GM10248 (cell line): ENCODE data around the gene PAXX.

Experiments
- CTCF ChIA-PET: fragments of 300-600 bp; sonication (Branson Sonifier 250); formaldehyde crosslinking; extraction: SDS; loops from one replicate; lab custom pipeline; 2021; ENCODE audit warnings: antibody characterized with exemption; lab: Yijun Ruan, JAX
- POLR2A ChIA-PET: fragments of 350-650 bp; sonication (Branson Sonifier 250); formaldehyde crosslinking; extraction: SDS; loops from one replicate; lab custom pipeline; 2020; ENCODE audit warnings: antibody characterized with exemption; lab: Yijun Ruan, JAX
- DNase-seq: peaks from one replicate; pipeline ENCODE4 v3.0.0; 2012; ENCODE audit errors: extremely low spot score
- TF ChIP-seq, protein P1 (sequence below): IDR thresholded peaks from 2 replicates; pipeline ENCODE4 v1.5.1; 2012; ENCODE audit warnings: mild to moderate bottlenecking, low read depth; ENCODE audit errors: extremely low read depth, missing control alignments, control extremely low read depth

Gene PAXX

DNA sequence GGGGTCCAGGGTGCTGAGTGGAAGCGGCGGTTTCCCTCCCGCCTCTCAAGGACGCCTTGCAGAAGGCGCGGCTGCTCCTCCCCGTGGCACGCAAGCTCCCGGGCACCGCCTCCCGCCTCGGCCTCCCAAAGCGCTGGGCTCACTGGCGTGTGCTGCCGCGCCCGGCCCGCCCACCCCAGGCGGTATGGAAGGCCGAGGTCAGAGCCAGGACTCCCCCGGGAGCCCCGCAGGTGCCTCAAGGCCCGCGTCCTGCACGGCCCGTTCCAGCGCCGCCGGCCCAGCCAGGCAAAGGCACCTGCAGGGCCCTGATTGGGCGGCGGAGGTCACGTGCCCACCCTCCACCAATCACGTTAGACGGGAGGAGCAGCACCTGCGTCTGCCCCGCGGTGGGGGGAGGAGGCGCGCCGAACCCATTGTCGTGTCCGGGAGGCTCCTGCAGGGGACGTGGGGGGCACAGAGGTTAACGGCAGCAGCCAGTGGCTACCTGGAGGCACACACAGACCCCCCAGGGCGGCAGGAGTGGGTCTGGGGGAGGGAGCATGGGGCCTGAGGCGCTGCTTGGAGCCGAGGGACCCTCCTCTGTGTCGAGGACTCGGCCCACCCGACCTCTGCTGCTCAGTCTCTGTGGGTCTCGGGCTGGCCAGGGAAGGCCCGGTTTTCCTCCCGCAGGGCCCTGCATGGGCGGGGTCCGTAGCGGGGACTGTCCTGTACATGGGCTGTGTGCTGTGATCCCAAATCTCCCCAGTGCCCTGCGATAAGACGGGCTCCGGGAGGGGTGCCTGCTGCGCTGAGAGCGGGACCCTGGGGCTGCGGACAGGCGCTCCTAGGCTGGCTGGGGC is 42.2 kb upstream of the PAXX start:
- DNase-seq: peak; percentile 100
- TF ChIP-seq, protein P1, sequence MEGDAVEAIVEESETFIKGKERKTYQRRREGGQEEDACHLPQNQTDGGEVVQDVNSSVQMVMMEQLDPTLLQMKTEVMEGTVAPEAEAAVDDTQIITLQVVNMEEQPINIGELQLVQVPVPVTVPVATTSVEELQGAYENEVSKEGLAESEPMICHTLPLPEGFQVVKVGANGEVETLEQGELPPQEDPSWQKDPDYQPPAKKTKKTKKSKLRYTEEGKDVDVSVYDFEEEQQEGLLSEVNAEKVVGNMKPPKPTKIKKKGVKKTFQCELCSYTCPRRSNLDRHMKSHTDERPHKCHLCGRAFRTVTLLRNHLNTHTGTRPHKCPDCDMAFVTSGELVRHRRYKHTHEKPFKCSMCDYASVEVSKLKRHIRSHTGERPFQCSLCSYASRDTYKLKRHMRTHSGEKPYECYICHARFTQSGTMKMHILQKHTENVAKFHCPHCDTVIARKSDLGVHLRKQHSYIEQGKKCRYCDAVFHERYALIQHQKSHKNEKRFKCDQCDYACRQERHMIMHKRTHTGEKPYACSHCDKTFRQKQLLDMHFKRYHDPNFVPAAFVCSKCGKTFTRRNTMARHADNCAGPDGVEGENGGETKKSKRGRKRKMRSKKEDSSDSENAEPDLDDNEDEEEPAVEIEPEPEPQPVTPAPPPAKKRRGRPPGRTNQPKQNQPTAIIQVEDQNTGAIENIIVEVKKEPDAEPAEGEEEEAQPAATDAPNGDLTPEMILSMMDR: no peak
- ChIA-PET CTCF (interaction anchor here (2.5 to 6.5 kb wide), 2 partner anchors 79 to 84 kb away, joined by 9 to 126 read pairs; partner anchors contain the start of gene FUT7), POLR2A (no interaction called here)

DNA sequence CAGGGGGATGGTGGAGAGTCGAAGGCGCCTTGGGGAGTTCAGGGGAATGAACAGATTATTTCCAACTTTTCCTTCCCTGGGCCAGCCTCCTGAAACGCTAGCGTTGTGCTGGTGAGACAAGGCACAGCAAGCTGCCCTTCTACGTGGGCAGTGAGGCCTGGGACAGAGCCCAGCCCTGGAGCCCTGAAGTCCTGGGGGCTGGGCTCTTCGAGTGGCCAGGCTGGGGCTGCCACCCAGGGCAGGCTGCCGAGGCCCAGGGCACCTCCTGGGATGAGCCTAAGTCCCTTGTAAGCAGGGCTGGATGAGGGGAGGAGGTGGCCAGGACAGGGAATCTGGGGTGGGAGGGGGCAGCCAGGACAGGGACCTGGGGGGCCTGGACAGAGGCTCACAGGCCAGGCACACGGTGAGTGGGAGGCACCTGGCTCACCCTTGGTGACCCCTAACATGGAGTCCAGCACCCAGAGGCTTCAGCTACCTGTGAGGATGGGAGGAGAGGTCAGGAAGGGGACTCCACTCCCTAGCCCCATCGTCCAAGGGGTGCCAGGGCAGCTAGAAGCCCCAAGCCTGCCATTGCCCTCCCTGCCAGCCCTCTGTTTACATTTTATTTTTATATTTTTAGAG is 41.5 kb upstream of the PAXX start:
- TF ChIP-seq, protein P1: no peak
- no peak for DNase-seq
- POLR2A ChIA-PET: no interaction called here
- CTCF ChIA-PET: interaction anchor here (2.5 kb wide), 1 partner anchor 78 kb away, joined by 9 read pairs; no protein-coding TSS in a partner anchor

DNA sequence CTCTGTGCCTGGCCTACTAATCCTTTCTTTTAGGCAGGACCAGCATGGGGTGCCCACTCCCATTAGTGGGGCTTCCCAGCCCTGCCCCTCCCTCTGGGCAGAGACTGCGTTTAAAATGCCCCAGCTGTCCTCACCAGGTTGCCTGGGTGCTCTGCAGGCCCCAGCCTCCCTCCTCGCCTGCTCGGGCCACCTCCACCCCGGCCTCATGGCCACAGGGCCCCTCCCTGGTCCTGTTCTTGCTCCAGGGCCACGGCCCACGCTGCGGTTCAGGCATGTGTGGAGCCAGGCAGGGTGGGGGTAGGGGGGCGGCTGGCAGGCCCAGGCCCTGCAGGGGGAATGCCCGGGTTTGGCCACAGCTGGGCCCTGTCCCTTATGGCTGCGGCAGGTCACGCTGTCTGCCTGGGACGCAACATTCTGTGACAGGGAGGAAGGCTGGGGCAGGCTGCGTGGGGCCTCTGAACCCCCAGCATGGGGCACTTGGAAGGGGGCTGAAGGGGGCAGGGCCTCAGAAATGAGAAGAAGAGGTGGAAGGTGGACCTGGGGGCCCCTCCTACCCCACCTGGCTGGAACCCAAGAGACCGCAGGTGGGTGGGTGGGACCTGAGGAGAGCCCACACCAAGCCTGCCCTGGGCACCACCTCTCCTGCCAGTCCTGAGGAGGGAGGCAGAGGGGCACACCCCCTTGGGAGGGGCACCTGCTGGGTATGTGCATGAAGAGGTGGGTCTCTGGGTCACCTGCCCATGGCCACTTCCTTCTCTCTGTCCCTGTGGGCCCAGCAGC is 40.5 kb upstream of the PAXX start, which contains the start of gene LCN12:
TSS of gene LCN12 (plus strand) at position 733 of the 780 bp plus-strand sequence. CDS start 55 bp downstream, outside the sequence.
- DNase-seq: no peak
- CTCF ChIA-PET: interaction anchor here (2.5 kb wide), 1 partner anchor 78 kb away, joined by 9 read pairs; no protein-coding TSS in a partner anchor
- TF ChIP-seq, protein P1: no peak
- POLR2A ChIA-PET: no interaction called here

DNA sequence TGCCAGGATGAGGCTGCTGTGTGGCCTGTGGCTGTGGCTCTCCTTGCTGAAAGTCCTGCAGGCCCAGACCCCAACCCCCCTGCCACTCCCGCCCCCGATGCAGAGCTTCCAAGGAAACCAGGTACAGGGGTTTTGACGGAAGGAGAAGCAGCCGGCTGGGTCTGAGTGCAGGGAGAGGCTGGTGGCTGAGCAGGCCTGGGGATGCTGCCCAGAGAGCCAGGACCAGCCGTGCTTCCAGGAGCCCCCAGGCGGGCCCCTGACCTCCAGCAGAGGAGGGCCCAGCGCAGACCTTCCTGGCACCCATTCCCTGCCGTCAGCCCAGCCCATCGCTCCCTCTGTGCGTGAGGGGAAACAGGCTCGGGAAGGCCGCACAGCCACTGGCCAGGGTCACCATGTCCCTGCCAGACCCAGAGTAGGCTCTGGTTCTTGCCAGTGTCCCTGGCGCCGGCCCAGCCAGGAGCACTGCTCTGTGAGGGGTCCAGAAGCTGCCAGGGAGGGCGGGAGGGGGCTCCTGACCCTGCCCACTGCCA is 39.8 kb upstream of the PAXX start:
- ChIA-PET CTCF (interaction anchor here (2.4 kb wide), 1 partner anchor 83 kb away, joined by 8 read pairs; no protein-coding TSS in a partner anchor), POLR2A (no interaction called here)
- TF ChIP-seq, protein P1: no peak
- no peak for DNase-seq

DNA sequence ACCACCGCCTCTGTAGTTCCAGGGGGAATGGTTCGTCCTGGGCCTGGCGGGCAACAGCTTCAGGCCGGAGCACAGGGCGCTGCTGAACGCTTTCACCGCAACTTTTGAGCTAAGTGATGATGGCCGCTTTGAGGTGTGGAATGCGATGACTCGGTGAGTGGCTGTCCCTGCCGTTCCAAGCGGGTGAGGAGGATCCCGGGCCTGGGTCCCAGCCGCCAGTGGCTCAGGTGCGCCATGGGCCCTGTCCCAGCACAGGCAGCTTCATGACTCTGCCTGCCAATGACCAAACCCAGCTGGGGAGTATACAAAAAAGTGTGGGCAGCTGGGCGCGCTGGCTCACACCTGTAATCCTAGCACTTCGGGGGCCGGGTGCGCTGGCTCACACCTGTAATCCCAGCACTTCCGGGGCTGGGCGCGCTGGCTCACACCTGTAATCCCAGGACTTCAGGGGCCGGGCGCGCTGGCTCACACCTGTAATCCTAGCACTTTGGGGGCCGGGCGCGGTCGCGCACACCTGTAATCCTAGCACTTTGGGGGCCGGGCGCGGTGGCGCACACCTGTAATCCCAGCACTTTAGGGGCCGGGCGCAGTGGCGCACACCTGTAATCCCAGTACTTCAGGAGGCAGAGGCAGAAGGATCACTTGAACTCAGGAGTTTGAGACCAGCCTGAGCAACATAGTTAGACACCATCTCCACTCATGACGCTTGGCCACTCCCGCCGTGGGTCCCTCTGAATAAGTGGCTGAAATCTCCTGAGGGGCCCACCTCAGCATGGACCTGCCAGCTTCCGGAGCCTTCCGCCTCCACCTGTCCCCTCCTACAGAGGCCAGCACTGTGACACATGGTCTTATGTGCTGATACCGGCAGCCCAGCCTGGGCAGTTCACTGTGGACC is 39.1 kb upstream of the PAXX start:
- TF ChIP-seq, protein P1: no peak
- ChIA-PET CTCF (interaction anchor here (2.4 kb wide), 1 partner anchor 82 kb away, joined by 8 read pairs; no protein-coding TSS in a partner anchor), POLR2A (no interaction called here)
- no peak for DNase-seq
